ENCODE results near the gene MAT2A. TPM values are rescaled to one million over a fixed set of nuclear protein-coding genes. Genes with fewer than 3 reads are reported as not detected.

Gene MAT2A
- total and polyA plus RNA-seq, 9 of the 15 experiments (the other 6 are each of a cell fraction or from before 2014, with no cell fraction given) = 130 to 1,027 (median 240) TPM

DNA sequence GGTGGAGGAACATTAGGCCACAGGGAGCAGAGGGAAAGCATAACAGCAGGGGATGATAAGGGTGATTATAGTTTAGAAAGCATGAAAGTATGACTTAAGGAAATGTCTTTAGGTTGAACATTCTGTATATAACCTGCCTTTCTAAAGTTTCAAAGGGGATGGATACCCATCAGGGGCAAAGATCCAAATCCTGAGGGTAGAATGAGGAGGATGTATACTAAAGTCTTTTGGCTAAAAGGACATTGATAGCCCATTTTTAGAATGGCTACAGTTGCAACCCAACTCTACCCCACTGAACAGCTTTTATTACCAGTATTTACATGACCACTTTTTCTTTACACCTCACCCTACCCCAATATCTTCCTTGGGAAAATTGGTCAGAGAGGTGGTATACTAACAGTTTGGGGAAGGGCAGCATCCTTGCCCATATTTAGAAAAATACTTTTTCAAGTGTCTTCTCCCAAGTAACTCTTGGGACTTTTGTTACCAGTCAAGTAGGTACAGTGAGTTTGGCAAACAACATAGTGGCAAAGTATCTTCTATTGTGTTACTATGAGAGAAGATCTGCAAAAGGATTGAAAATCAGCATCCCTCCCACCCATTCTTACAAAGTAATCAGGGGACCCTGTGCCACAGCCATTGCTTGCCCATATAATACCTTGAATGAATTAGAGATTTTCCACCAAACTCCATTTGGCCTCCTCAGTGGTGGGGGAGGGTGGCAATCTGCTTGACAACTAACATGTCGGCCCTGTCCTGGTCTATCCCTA is 8.3 kb downstream of the MAT2A start:
- H3K9me3 ChIP-seq (replicated peaks; ENCODE audit: control insufficient read depth, insufficient read depth, low read depth, low read length) = no peaks in the 10 kb centered on the region
- DNase-seq (ENCODE audit: extremely low read depth in 1 of 4, low spot score in 3 of 4) (peak in 1 of 4 experiments; percentile 32), ATAC-seq (peak; percentile 4; the same call in 2 of the 3 replicates), FAIRE-seq (no peak)
- in situ Hi-C loops (cut with MboI) (no loop called here), intact Hi-C loops (cut with micrococcal nuclease) (no loop called here)
- peaks cover 0 to 8% of the 10 kb centered on the region in 2 experiments; a peak in 3 of 5 replicates for H3K4me1 ChIP-seq (replicated peaks in 1 of 2; ENCODE audit: control insufficient read depth in 2 of 2, insufficient read depth in 2 of 2, low read length in 2 of 2)
- no TSS peak for BruUV-seq (replicated peaks)
- H3K79me2 ChIP-seq (ENCODE audit: control insufficient read depth, insufficient read depth, low read length) = peaks cover 12% of the 10 kb centered on the region
- H3K27me3 ChIP-seq (ENCODE audit: control insufficient read depth in 2 of 2, insufficient read depth in 2 of 2, low read length in 2 of 2) = no peaks in the 10 kb centered on the region
- H4K20me1 ChIP-seq (replicated peaks; ENCODE audit: control insufficient read depth, insufficient read depth, low read length) = peaks cover 14% of the 10 kb centered on the region
- no peak overlapping the region for H3K4me2 ChIP-seq (ENCODE audit: insufficient read depth, low read length)
- ChIA-PET CTCF (ENCODE audit: low intra/inter-chr PET ratio) (no interaction called here), POLR2A (interaction anchor here (0.6 to 24.3 kb wide), 20 partner anchors 2 to 220 kb away, joined by 3 to 1576 read pairs (median 4); partner anchors contain the start of genes CAPG, ELMOD3, GGCX and MAT2A)
- no peak overlapping the region for H2AFZ ChIP-seq (ENCODE audit: low read depth, low read length)
- H3K9ac ChIP-seq (ENCODE audit: insufficient read depth in 1 of 2, low read depth in 2 of 2, low read length in 2 of 2) = no peak overlapping the region
- H3K27ac ChIP-seq (ENCODE audit: extremely low read depth, low read depth, low read length) = peak overlapping the region; percentile 23; the same call in 1 of the 3 replicates
- H3K9me1 ChIP-seq (ENCODE audit: control insufficient read depth, insufficient read depth, low read length) = peaks cover 3% of the 10 kb centered on the region
- WGBS (ENCODE audit: insufficient coverage, low coverage, missing lambda C conversion rate) = 36% methylated on average over 1 of the region's 1 CpG
- H3K4me3 ChIP-seq = no peak overlapping the region
- peaks cover 72% of the 10 kb centered on the region for H3K36me3 ChIP-seq (ENCODE audit: control insufficient read depth, insufficient read depth, low read length)
- TF ChIP-seq POLR2G (IDR thresholded peaks at IDR 0.05; ENCODE audit: low read depth, low read length) (peak; percentile 74), HCFC1 (IDR thresholded peaks at IDR 0.05; ENCODE audit: low read depth, low read length) (no peak), PML (IDR thresholded peaks at IDR 0.05; ENCODE audit: low read length) (no peak), GABPA (tag; conservative IDR thresholded peaks at IDR 0.05; ENCODE audit: low read depth) (no peak), ZNF507 (tag; conservative IDR thresholded peaks at IDR 0.05) (no peak), POLR2H (tag; IDR thresholded peaks at IDR 0.05; ENCODE audit: low read depth) (peak; percentile 41; the same call in 1 of the 2 replicates), SIN3B (IDR thresholded peaks at IDR 0.05; ENCODE audit: low read depth) (no peak)
- TF ChIP-seq, protein P1, sequence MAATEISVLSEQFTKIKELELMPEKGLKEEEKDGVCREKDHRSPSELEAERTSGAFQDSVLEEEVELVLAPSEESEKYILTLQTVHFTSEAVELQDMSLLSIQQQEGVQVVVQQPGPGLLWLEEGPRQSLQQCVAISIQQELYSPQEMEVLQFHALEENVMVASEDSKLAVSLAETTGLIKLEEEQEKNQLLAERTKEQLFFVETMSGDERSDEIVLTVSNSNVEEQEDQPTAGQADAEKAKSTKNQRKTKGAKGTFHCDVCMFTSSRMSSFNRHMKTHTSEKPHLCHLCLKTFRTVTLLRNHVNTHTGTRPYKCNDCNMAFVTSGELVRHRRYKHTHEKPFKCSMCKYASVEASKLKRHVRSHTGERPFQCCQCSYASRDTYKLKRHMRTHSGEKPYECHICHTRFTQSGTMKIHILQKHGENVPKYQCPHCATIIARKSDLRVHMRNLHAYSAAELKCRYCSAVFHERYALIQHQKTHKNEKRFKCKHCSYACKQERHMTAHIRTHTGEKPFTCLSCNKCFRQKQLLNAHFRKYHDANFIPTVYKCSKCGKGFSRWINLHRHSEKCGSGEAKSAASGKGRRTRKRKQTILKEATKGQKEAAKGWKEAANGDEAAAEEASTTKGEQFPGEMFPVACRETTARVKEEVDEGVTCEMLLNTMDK (IDR thresholded peaks at IDR 0.05; ENCODE audit: borderline replicate concordance, insufficient read depth, low read depth, low read length, poor library complexity, severe bottlenecking) = no peak
- TF ChIP-seq, protein P2, sequence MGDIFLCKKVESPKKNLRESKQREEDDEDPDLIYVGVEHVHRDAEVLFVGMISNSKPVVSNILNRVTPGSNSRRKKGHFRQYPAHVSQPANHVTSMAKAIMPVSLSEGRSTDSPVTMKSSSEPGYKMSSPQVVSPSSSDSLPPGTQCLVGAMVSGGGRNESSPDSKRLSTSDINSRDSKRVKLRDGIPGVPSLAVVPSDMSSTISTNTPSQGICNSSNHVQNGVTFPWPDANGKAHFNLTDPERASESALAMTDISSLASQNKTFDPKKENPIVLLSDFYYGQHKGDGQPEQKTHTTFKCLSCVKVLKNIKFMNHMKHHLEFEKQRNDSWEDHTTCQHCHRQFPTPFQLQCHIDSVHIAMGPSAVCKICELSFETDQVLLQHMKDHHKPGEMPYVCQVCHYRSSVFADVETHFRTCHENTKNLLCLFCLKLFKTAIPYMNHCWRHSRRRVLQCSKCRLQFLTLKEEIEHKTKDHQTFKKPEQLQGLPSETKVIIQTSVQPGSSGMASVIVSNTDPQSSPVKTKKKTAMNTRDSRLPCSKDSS (IDR thresholded peaks at IDR 0.05; ENCODE audit: low read depth, partially characterized antibody) = no peak
- TF ChIP-seq, protein P3, sequence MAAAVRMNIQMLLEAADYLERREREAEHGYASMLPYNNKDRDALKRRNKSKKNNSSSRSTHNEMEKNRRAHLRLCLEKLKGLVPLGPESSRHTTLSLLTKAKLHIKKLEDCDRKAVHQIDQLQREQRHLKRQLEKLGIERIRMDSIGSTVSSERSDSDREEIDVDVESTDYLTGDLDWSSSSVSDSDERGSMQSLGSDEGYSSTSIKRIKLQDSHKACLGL (CRISPR knock-in tag; IDR thresholded peaks at IDR 0.05; ENCODE audit: borderline replicate concordance, poor library complexity, severe bottlenecking) = no peak
- TF ChIP-seq, protein P4, sequence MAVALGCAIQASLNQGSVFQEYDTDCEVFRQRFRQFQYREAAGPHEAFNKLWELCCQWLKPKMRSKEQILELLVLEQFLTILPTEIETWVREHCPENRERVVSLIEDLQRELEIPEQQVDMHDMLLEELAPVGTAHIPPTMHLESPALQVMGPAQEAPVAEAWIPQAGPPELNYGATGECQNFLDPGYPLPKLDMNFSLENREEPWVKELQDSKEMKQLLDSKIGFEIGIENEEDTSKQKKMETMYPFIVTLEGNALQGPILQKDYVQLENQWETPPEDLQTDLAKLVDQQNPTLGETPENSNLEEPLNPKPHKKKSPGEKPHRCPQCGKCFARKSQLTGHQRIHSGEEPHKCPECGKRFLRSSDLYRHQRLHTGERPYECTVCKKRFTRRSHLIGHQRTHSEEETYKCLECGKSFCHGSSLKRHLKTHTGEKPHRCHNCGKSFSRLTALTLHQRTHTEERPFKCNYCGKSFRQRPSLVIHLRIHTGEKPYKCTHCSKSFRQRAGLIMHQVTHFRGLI (CRISPR knock-in tag; IDR thresholded peaks at IDR 0.05) = no peak
- TF ChIP-seq, protein P5, sequence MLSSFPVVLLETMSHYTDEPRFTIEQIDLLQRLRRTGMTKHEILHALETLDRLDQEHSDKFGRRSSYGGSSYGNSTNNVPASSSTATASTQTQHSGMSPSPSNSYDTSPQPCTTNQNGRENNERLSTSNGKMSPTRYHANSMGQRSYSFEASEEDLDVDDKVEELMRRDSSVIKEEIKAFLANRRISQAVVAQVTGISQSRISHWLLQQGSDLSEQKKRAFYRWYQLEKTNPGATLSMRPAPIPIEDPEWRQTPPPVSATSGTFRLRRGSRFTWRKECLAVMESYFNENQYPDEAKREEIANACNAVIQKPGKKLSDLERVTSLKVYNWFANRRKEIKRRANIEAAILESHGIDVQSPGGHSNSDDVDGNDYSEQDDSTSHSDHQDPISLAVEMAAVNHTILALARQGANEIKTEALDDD (IDR thresholded peaks at IDR 0.05) = no peak

All from K562 (cell line).